CD4-positive, alpha-beta T cell (primary cell): ENCODE results near the gene MEAF6. TPM values are rescaled to one million over a fixed set of nuclear protein-coding genes. Genes with fewer than 3 reads are reported as not detected.

ENCODE experiments used
- ATAC-seq: fragments of 200-7000 bp; cut with Tn5 transposase; one replicate; pipeline ENCODE4 v1.10.0; 2022; ENCODE audit warnings: mild to moderate bottlenecking; ENCODE audit not compliant: poor library complexity
- CTCF ChIA-PET: fragments of 350-600 bp; sonication (Branson Sonifier 250); formaldehyde crosslinking; loops from one replicate; lab custom pipeline; 2021; ENCODE audit warnings: antibody characterized with exemption, inconsistent platforms; lab: Charles Lee
- POLR2A ChIA-PET: fragments of 350-600 bp; sonication (Branson Sonifier 250); formaldehyde crosslinking; loops from one replicate; lab custom pipeline; 2021; ENCODE audit warnings: antibody characterized with exemption, inconsistent platforms; lab: Charles Lee
- DNase-seq, 14 experiments: peaks; one replicate each; pipeline ENCODE4 v3.0.0-alpha.2; 2013 to 2020; ENCODE audit warnings: mixed read lengths in 2 of 14
- H3K27ac ChIP-seq, 2 donors: one replicate each; pipeline versions ENCODE4 v1.5.1 to v1.7.0; 2013; ENCODE audit warnings: low read length in 2 of 2, low read depth in 1 of 2, mild to moderate bottlenecking in 1 of 2
- H3K27me3 ChIP-seq, 2 experiments: 1 replicate in 1 of 2; 2 replicates in 1 of 2; pipeline versions ENCODE4 v1.6.1 to v1.7.0; 2013; ENCODE audit warnings: low read length in 2 of 2, control low read depth in 1 of 2, mild to moderate bottlenecking in 1 of 2, moderate library complexity in 1 of 2; ENCODE audit not compliant: insufficient read depth in 2 of 2, control insufficient read depth in 1 of 2
- H3K36me3 ChIP-seq: one replicate; pipeline ENCODE4 v1.6.1; 2013; ENCODE audit warnings: low read length, control low read depth; ENCODE audit not compliant: insufficient read depth
- H3K4me1 ChIP-seq: one replicate; pipeline ENCODE4 v1.6.1; 2013; ENCODE audit warnings: low read length, control low read depth; ENCODE audit not compliant: insufficient read depth
- H3K4me3 ChIP-seq: one replicate; pipeline ENCODE4 v1.5.1; 2013; ENCODE audit warnings: mild to moderate bottlenecking, low read length, moderate library complexity
- H3K9me3 ChIP-seq, 2 experiments: 1 replicate in 1 of 2; 2 replicates in 1 of 2; pipeline versions ENCODE4 v1.6.1 to v1.7.0; 2013; ENCODE audit warnings: low read length in 2 of 2, mild to moderate bottlenecking in 2 of 2, control low read depth in 1 of 2, moderate library complexity in 1 of 2; ENCODE audit not compliant: control insufficient read depth in 1 of 2, insufficient read depth in 1 of 2
- H3K27ac Mint-ChIP-seq: one replicate; pipeline ENCODE4 v1.8.0; 2020; ENCODE audit warnings: mixed read lengths
- H3K27me3 Mint-ChIP-seq: one replicate; pipeline ENCODE4 v1.8.0; 2021; ENCODE audit warnings: mixed read lengths
- H3K36me3 Mint-ChIP-seq: one replicate; pipeline ENCODE4 v1.8.0; 2021; ENCODE audit warnings: low read depth, mixed read lengths
- H3K4me1 Mint-ChIP-seq: one replicate; pipeline ENCODE4 v1.8.0; 2021; ENCODE audit warnings: low read depth, mixed read lengths
- H3K4me3 Mint-ChIP-seq: one replicate; pipeline ENCODE4 v1.8.0; 2020; ENCODE audit warnings: mild to moderate bottlenecking, mixed read lengths
- H3K9me3 Mint-ChIP-seq: one replicate; pipeline ENCODE4 v1.8.0; 2020; ENCODE audit warnings: mixed read lengths
- intact Hi-C, 2 experiments: fragments of 100-400 bp; cut with DNase I in 1 of 2; cut with micrococcal nuclease in 1 of 2; formaldehyde crosslinking; loops; one replicate each; pipeline versions ENCODE4 v1.15.1 to v1.9.0; 2023 to 2025; cut with DNase I, micrococcal nuclease
- total RNA-seq, 174 experiments: library from RNA in 2 of 174; stranded (reverse) in 2 of 174; gene quantifications; one replicate each; pipeline ENCODE4 v1.2.3 and lab custom pipeline; 2021 to 2026
- TF ChIP-seq, protein P1 (sequence below): fragments of 200-600 bp; IDR thresholded peaks from one replicate; pipeline ENCODE4 v1.8.0; 2022; ENCODE audit warnings: antibody characterized with exemption, mild to moderate bottlenecking

The MEAF6 gene
- total RNA-seq, 2 experiments from 2014 or later, result 39.0 to 41.5 TPM

DNA sequence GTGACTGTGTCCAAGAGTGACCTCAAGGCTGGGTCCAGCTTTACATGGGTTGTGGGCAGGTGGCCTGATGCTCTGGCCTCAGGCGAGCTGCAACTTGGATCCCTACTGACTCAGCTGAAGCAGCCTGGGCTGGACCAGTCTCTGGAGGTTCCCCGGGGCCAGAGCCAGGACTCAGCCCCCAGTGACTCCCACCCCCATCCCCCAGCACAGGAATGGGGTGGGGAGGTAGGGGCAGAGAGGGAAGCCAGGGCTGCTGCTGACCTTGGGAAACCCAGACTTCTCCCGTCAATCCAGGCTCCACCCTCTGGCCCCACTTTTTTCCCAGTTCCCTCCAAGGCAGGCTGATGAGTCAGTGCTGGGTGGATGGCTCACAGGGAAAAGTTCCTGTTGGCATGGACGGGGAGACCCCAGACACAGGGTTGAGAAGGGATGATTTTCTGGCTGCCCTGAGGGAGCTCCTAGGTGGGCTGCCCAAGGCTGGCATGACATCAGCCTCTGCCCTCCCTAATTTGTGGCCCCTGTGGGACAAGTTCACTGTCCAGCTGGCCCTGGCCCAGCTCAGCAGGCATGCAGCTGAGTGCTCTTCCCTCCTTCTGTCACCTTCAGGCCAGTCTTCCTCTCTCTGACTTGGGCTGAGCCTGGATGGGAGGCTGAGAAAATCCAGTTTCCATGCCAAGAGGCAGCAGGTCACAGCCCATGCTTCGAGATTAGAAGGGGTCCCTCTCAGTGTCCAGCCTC, 37.9 kb downstream of the MEAF6 start:
- H3K36me3 Mint-ChIP-seq, result peaks cover 77% of the 10 kb centered on the region
- no peaks in the 10 kb centered on the region for H3K9me3 ChIP-seq
- H3K4me1 ChIP-seq, result peaks cover 86% of the 10 kb centered on the region
- intact Hi-C loops, result loop anchor here in 1 of 2 experiments (5.0 kb wide), 2 partner anchors 76 to 1386 kb away; partner anchors contain the start of gene SNIP1
- H3K4me3 Mint-ChIP-seq, result peak overlapping the region; percentile 97
- TF ChIP-seq, protein P1, sequence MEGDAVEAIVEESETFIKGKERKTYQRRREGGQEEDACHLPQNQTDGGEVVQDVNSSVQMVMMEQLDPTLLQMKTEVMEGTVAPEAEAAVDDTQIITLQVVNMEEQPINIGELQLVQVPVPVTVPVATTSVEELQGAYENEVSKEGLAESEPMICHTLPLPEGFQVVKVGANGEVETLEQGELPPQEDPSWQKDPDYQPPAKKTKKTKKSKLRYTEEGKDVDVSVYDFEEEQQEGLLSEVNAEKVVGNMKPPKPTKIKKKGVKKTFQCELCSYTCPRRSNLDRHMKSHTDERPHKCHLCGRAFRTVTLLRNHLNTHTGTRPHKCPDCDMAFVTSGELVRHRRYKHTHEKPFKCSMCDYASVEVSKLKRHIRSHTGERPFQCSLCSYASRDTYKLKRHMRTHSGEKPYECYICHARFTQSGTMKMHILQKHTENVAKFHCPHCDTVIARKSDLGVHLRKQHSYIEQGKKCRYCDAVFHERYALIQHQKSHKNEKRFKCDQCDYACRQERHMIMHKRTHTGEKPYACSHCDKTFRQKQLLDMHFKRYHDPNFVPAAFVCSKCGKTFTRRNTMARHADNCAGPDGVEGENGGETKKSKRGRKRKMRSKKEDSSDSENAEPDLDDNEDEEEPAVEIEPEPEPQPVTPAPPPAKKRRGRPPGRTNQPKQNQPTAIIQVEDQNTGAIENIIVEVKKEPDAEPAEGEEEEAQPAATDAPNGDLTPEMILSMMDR, result no peak
- peaks cover 68% of the 10 kb centered on the region for H3K4me1 Mint-ChIP-seq
- peak overlapping the region; percentile 95 to 97 for H3K27ac ChIP-seq
- no peaks in the 10 kb centered on the region for H3K27me3 Mint-ChIP-seq
- DNase-seq (peak in 3 of 14 experiments; percentile 3 to 50 (median 47)), ATAC-seq (no peak)
- H3K36me3 ChIP-seq, result peaks cover 55% of the 10 kb centered on the region
- POLR2A ChIA-PET, result interaction anchor here (0.9 to 10.8 kb wide), 5 partner anchors 10 to 77 kb away, joined by 3 to 136 read pairs (median 9); partner anchors contain the start of genes MEAF6 and SNIP1
- H3K4me3 ChIP-seq, result peak overlapping the region; percentile 92
- peak overlapping the region; percentile 100 for H3K27ac Mint-ChIP-seq
- CTCF ChIA-PET, result interaction anchor here (0.6 to 7.1 kb wide), 4 partner anchors 11 to 37 kb away, joined by 4 to 65 read pairs (median 41); partner anchors contain the start of gene MEAF6
- H3K27me3 ChIP-seq, result no peaks in the 10 kb centered on the region
- H3K9me3 Mint-ChIP-seq, result no peaks in the 10 kb centered on the region

DNA sequence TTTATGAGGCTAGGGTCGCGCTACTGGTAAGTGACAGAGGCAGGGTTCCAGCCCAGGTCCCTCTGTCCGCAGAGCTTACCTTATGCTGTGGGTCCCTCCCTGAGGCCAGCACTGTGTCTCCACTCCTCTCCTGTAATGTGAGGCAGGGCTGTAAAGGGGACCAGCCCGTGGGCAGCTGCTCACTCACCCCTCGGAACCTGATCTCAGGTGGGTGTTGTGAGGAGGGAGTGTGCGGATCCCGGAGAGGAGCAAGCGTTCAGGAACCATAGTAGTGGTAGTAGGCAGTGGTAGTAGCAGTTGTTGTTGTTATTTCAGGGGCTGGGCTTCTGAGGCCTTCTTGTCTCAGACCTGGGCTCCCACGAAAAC, 38.5 kb downstream of the MEAF6 start:
- H3K27me3 ChIP-seq, result no peaks in the 10 kb centered on the region
- peaks cover 50% of the 10 kb centered on the region for H3K36me3 ChIP-seq
- H3K4me3 ChIP-seq, result peak overlapping the region; percentile 92
- Mint-ChIP-seq H3K9me3 (no peaks in the 10 kb centered on the region), H3K4me3 (peak overlapping the region; percentile 97), H3K36me3 (peaks cover 72% of the 10 kb centered on the region), H3K27me3 (no peaks in the 10 kb centered on the region), H3K27ac (peak overlapping the region; percentile 100), H3K4me1 (peaks cover 72% of the 10 kb centered on the region)
- POLR2A ChIA-PET, result interaction anchor here (1.5 to 10.8 kb wide), 4 partner anchors 11 to 78 kb away, joined by 3 to 136 read pairs (median 25); partner anchors contain the start of genes MEAF6 and SNIP1
- ATAC-seq, result no peak
- intact Hi-C loops, result loop anchor here in 1 of 2 experiments (5.0 kb wide), 2 partner anchors 76 to 1386 kb away; partner anchors contain the start of gene SNIP1
- H3K9me3 ChIP-seq, result no peaks in the 10 kb centered on the region
- H3K4me1 ChIP-seq, result peaks cover 86% of the 10 kb centered on the region
- peak in 3 of 14 experiments; percentile 18 to 34 (median 32) for DNase-seq
- TF ChIP-seq, protein P1, result no peak
- peak overlapping the region; percentile 95 to 97 for H3K27ac ChIP-seq
- CTCF ChIA-PET, result interaction anchor here (0.6 to 7.1 kb wide), 5 partner anchors 11 to 39 kb away, joined by 4 to 65 read pairs (median 5); partner anchors contain the start of gene MEAF6

GRCh38 chr1:37475380-37476086, 39.0 kb downstream of the MEAF6 start:
- intact Hi-C loops, result loop anchor here in 1 of 2 experiments (5.0 kb wide), 2 partner anchors 77 to 1387 kb away; partner anchors contain the start of gene SNIP1
- peaks cover 82% of the 10 kb centered on the region for H3K4me1 ChIP-seq
- Mint-ChIP-seq H3K27ac (peak overlapping the region; percentile 100), H3K9me3 (no peaks in the 10 kb centered on the region), H3K4me3 (peak overlapping the region; percentile 97), H3K4me1 (peaks cover 69% of the 10 kb centered on the region), H3K27me3 (no peaks in the 10 kb centered on the region), H3K36me3 (peaks cover 66% of the 10 kb centered on the region)
- peak overlapping the region; percentile 92 for H3K4me3 ChIP-seq
- ChIA-PET CTCF (interaction anchor here (0.6 to 7.1 kb wide), 4 partner anchors 12 to 39 kb away, joined by 4 to 65 read pairs (median 4); partner anchors contain the start of gene MEAF6), POLR2A (interaction anchor here (0.7 to 10.8 kb wide), 9 partner anchors 11 to 1326 kb away, joined by 3 to 136 read pairs (median 6); partner anchors contain the start of genes MEAF6, MTF1, SNIP1 and TRAPPC3)
- DNase-seq (peak in 3 of 14 experiments; percentile 31 to 37 (median 34)), ATAC-seq (no peak)
- TF ChIP-seq, protein P1, result no peak
- no peaks in the 10 kb centered on the region for H3K27me3 ChIP-seq
- H3K27ac ChIP-seq, result peak overlapping the region; percentile 95 to 97
- peaks cover 44% of the 10 kb centered on the region for H3K36me3 ChIP-seq
- no peaks in the 10 kb centered on the region for H3K9me3 ChIP-seq
